CD4-positive, alpha-beta T cell treated with Interferon gamma for 1 hour (primary cell): ENCODE measurements around the gene TVP23C.
"Not testable (repeated sequence)": the region's sequence is repeated elsewhere in the genome, so short reads cannot be mapped to it uniquely, and the experiment has no call there.

Experiments used
- DNase-seq: peaks from one replicate; pipeline ENCODE4 v3.0.0-alpha.2; 2020

Gene TVP23C

DNA sequence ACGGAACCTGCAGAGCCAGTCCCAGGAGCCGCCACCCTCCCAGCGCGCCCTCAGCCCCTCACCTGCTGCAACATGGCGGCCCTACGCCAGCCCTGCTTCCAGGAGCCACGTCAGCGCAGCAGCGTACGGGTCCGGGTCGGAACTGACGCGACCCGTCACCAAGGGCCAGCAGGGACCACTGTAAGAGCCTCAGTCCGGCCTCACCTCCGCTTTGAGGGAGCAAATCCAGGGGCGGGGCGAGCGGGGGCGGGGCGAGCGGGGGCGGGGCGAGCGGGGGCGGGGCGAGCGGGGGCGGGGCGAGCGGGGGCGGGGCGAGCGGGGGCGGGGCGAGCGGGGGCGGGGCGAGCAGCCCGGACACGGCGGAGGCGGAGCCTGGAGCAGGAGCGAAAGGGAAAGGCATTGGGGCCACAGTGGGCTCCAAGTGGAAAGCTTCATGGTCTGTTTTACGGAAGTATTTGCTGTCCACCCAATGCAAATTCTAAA is at the start of gene TVP23C:
Gene TVP23C, minus strand, starts transcription at position 109 of the 483 bp plus-strand sequence. Its CDS starts 35 bp downstream, at position 74.
- peak; percentile 78 for DNase-seq

DNA sequence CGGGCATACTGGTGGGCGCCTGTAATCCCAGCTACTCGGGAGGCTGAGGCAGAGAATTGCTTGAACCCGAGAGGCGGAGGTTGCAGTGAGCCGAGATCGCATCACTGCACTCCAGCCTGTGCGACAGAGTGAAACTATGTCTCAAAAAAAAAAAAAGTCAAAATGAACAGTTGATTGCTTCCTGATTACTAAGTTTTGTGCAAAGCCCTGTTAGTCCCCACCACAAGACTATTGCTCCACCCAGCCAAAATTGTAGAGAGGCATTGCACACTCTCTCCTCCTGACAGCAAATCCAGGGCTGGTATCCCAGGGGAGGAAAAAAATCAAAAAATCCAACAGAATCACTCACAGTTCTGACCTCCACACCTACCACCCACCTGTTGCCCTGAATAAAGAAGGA is 29.7 kb upstream of the TVP23C start:
- DNase-seq = not testable (repeated sequence)

DNA sequence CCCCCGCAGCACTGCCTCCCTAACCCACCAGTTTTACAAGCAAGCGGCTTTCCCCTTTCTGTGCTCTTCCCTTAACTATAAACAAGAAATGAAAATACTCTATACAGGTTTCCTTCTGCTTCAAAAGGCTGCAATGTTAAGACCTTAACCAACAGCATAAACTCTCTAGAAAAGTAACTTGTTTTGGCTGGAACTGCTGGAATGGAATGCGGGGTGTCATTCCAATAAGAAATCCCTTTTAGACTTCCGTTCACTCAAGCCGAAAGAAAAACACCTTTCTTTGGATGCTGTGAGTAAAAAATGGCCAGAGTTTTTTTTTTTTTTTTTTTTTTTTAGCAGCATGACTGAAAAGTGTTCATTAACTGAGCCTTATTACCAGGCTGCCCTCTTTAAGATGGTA is 28.7 kb upstream of the TVP23C start:
- DNase-seq = not testable (repeated sequence)

DNA sequence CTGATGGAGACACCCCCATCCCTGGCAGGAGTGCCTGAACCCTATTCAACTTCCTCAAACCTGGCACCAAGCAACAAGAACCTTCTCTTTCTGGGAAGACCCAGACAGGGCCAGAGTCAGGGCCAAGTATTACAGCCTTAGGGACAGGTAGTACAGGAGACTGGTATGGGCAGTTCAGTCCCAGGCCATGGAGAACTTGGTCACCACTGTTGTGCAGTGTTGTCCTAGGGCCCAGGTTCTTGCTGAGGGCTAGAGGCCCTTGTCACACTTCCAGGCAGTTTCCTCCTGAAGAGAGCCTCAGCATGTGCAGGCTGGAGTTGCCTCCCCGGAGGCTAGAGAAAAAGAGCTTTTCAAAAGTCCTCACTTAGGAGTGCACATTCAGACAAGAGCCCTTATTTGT is 27.6 kb upstream of the TVP23C start:
- DNase-seq = not testable (repeated sequence)

DNA sequence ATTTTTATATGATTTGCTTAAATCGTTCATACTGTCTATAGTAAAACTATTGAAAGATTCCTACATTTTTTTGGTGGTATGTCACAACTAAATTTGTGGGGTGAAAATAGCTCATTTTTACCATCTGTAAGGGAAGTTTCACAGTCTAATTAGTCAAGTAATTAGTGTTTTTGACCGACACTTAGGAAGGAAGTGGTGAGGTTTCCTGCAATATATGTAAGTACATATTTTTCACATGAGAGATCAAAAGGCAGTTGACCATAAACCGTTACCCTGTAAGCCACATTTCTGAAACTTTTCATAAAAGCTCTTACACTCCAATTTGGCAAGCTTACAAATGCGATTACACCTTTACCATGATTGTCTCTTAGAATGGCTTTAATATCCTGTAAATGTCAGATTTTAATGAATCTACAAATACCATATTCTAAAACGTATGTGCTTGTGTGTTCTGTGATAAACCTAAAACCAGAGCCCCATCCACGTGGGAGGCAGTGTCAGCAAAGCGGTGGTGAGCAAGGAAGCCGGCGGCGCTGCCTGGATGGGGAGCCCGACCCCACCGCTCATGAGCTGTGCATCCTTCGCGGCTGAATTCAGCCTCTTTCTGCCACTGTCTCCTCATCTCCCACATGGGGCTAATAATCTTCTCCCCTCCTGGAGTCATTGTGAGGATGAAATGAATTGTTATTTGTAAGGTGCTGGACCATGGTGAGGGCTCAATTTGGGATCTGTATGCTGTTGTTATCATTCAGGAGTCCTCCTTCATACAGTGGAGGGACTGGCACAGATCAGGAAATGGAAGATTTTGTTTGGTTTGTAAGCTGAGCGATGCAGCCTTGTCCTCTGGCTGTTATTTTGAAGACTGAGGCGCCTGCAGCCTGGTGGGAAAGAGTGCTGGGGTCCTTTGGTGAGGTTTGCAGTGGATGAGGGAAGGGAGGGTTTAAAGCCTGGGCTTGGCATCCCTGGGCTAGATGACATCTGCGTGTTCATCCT is 26.6 kb upstream of the TVP23C start:
- DNase-seq = not testable (repeated sequence)

DNA sequence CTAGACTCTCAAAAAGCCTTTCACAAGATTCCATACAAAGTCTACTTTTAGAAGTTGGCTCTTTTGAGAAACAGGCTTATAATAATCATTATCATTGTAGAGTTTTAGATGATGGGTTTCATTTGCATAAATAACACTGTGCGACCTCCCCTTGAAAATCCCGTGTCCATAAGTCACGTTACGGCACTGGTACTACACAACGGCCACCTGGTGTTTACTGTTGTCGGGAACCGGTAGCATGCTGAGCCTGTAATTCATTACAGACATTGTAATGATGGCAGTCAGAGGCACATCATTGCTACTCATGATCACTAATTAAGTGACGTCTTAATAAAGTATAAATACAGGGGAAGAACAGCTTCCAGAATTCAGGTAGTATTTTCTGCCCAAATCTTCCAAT is 24.7 kb upstream of the TVP23C start:
- DNase-seq = not testable (repeated sequence)

DNA sequence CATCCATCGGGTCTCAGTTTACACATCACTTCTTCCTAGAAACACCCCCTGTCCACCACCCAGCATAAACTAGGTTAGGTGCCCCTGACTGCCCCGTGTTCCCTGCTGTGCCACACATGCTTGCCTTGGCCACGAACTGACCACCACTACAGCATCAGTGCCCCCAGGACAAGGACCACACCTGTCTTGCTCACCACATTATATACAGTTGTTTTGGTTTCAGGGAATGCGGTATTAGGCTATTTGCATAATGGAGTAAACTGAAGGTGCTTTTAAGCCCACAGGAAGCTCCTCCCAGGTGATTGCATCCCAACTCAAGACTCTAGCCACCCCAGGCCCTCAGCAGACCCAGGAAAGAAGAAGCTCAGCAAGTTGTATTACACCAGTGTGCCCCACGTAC is 20.0 kb upstream of the TVP23C start:
- DNase-seq = not testable (repeated sequence)

DNA sequence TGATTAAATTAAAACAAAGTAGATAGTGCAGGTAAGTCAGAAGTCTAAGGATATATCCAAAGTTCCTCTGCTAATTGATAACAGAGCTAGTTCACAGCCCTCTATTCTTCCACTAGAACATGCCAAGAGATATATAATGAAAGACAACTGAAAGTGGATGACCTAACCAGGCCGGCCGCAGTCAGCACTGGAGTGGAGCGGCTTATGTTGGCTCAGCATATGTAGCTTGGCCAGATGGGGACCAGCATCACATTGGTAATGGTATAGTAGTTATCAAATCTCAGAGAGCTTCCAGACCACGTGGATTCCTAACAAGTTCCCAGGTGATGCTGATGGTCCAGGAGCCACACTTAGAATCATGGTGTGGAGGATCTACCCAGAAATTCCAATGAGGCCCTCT is 18.2 kb upstream of the TVP23C start:
- not testable (repeated sequence) for DNase-seq

DNA sequence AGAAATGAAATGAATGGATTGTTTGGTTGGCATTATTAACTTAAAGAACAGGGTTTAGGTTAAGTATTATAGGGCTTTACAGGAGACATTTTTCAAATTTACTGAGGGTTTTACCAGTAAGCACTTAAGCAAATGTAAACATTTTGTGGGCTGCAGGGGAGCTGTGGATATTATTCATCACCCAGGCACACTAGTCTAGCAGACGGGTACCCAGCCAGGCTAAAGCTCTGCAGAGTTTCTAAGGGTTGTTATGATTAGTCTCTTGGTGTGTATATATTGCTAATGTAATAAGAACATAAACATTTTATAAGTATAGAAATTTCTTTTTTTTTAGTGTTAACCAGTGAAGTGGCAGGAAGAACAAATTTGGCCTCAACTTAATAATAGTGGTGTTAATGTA is 13.6 kb upstream of the TVP23C start:
- not testable (repeated sequence) for DNase-seq

DNA sequence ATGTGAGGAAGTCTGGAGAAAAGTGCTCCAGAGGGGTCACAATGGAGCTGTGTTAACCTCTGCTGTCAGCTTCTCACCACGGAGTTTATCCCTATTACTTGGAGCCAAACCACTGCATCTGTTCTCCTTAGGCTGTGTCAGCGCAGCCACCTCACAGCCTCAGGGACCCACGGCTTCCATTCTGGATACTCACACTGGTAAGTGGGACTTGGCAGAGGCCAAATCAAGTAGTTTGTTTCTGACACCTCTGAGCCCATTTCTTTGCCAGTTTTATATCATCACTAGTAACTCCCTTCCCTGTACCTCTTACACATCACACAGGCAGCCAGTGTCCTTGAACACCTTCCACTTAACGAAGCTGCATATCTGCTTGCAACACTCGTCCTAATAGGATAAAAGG is 11.4 kb upstream of the TVP23C start:
- not testable (repeated sequence) for DNase-seq

DNA sequence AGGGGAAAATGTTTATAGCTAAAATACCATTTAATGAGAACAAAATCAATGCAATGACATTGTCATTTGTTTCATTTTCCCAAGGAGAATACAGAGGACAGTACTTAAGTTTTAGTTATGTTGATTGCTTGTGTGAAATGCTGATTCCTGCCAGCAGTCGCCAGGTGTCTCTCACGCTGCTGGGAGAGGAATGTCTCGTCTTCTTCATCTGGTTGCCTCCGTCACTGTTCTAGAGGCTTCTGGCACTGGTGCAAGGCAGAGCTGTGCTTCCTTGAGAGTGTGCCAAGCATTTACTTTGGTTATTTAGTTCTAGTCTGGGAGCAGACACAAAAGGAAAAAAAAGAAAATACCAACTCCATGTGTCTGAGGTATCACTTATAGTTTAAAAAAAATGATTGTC is 10.6 kb upstream of the TVP23C start:
- not testable (repeated sequence) for DNase-seq

DNA sequence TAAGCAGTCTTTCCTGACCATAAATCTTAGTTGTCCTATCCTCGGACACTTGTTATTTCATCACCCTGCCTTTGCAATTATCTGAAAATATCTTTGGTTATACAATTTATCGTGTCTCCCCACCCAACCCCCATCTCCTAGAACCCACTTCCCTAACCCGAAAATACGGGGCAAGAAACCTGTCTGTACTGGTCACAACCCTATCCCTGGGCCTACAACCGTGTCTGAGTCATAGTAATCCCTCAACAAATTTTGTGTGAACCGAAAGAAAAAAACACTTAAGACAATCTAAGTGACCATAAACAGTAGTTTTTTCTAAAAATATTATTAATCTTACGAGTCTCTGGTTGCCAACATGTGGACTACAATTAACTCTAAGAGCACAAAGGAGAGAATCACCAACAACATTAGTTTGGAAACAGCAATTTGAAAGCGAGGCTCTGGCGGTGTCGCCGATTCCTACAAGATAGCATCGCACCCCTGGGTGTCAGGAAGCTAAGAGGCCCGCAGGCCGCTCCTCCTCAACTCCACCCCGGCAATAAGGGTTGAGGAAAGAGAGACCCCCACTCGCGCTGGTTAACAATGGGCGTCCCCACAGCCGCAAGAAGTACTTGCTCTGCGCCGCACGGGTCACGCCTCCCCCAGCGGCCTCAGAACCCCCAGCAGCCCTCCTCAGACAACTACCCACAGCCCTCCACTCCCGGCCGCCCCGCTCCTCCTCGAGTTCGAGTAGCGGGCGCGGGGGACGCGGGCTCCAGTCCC is 489 bp downstream of the TVP23C start:
- not testable (repeated sequence) for DNase-seq

DNA sequence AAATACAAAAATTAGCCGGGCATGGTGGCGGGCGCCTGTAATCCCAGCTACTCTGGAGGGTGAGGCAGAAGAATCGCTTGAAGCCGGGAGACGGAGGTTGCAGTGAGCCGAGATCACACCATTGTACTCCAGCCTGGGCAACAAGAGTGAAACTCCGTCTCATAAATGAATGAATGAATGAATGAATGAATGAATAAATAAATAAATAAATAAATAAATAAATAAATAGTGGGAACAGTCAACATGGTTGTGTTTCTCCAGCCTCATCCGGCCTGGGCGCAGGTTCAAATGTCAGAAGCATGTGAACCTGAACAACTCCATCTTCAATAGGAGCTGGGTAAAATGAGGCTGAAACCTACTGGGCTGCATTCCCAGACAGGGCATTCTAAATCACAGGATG is 1.8 kb downstream of the TVP23C start:
- DNase-seq = not testable (repeated sequence)

DNA sequence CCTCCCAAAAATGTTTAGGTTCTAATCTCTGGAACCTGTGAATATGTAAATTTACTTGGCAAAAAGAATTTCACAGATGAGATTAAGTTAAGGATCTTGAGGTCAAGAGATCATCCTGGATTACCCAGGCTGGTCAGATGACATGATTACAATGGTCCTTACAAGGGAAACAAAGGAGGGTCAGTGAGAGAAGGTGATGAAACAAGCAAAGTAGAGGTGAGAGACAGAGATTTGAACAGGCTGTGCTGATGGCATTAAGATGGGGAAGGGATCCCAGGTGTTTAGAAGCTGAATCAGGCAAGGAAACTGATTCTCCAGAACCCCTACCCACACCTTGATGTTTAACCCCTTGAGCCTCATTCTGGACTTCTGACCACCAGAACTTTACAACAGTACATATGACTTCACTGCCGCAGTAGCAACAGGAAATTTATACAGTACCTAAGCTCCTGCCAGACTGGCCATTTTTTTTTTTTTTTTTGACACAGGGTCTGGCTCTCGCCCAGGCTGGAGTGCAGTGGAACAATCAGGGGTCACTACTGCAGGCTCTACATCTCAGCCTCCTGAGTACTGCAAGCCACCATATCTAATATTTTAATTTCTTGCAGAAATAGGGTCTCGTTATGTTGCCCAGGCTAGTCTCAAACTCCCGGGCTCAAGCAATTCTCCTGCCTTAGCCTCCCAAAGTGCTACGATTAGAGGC is 4.7 kb downstream of the TVP23C start:
- not testable (repeated sequence) for DNase-seq

DNA sequence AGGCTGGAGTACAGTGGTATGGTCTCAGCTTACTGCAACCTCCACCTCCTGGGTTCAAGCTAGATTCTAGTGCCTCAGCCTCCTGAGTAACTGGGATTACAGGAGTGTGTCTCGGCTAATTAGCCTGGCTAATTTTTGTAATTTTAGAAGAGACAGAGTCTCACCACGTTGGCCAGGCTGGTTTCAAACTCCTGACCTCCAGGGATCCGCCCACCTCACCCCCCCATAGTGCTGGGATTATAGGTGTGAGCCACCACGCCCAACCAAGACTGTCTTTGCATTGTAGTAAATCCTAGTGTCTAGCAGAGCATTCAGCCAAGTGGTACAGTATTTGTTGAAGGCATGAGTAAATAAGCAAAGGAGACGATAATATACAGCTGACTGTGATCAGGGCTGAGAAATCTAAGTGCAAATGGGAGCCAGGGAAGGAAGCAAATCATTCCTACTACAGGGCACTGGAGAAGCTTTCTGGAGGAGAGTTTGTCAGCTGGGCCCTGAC is 5.9 kb downstream of the TVP23C start:
- DNase-seq = not testable (repeated sequence)

DNA sequence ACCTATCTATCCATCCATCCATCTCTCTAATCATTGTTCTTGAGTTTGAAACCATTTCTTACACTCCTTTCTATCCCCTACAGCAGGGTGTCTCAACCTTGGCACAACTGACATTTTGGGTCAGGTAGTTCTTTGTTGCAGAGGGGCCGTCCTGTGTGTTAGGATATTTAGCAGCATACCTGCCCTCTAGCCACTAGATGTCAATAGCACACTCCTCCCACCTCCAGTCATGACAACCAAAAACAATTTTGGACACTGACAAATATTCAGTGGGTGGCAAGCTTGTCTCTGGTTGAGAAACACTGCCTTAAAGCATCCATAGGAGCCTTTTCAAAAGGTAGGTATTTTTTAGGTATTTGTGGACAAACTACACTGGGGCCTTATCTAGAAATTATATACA is 10.4 kb downstream of the TVP23C start:
- DNase-seq = not testable (repeated sequence)

DNA sequence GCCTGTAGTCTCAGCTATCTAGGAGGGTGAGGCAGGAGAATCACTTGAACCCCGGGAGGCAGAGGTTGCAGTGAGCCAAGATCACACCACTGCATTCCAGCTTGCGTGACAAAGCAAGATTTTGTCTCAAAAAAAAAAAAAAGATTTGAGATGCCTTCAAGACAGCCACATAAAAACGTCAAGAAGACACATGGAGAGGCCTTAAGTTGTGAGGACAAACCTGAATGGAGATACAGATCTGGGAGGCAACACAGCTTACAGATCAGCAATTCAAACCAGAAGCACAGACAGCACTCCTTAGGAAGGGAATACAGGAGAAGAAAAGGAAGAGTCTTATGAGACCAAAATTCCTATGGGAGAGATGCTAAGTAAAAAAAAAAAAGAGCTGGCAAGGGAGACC is 13.7 kb downstream of the TVP23C start:
- DNase-seq = not testable (repeated sequence)

DNA sequence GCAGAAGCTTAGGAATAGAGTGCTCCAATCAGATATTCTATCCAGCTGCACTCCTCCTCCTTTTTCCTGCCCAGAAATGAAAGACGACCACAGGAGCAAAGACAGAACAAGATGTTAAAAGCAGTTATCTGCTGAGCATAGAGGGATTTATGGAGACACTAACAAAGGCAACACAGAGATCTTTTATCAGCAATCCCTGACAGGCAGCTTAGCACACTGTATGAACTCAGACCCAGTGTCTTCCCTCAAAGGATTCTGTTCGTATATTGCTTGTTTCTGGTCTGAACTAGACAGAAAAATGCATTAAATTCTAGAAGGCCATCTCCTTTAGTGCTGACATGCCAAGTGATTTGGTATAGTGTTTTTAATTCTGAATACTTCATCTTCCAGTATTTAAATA is 16.7 kb downstream of the TVP23C start:
- not testable (repeated sequence) for DNase-seq

DNA sequence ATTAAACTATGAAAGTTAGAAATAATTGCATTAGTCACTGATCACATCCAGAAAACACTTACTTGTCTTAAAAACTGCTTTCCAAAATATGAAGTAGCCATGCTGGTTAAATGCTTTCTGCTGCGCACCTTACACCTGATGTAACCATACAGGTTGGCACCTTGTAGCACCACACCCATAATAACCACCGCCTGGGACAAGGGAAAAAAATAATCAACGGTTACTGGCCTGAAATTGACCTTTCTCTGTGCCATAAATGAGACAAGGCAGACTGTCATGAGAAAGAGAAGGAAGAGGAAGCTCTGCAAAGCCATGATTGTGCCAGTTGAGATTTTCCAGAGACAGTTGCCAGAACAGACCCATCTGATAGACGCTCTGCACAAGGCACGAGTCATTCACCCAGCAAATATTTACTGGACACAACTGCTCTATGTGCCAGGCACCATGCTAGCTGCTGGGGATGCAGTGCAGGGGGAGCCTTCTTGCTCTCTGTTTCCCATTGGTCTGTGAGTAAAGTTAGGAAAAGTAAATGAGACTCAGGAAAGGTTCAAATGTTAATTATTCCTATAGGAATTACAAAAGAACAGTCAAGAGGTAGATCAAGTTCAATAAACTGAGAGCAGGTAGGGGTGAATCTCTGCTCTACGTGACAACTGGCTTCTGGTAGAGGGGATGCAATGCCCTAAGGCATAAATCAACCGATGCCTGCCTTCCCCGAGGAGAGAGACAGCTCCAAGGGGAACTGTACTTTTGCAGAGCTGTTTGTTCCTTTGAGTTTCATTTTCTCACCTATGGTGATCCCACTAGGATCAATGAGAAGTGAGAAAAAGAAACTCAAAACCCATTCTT is 22.7 kb downstream of the TVP23C start:
- DNase-seq = not testable (repeated sequence)

DNA sequence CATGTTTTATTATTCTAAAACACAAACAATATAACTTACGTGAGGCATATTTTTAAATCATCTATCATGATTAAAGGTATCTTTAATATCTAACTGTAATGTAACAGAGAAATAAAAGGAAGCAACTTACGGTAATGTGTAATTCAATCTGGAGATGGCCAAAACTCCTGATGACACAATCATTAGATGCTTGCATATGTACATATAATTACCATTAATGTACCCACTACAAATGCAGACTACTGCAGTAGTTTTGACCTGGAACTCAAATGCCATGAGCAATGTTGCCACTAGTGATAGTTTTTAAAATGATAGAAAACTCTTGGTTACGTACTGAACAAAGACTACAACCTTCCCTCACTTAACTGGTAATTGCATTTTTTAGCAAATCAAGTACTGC is 30.2 kb downstream of the TVP23C start:
- DNase-seq = not testable (repeated sequence)
